Uterus (tissue), 2 donors: ENCODE results near the gene TADA1.

Source experiments
- CTCF ChIP-seq, 4 experiments: fragments of 200-600 bp in 2 of 4; fragments of 450-650 bp in 2 of 4; sonication (generic) in 2 of 4; IDR thresholded peaks; one replicate each; pipeline ENCODE4 v1.5.1; 2016 to 2019; ENCODE audit warnings: antibody characterized with exemption in 4 of 4, mild to moderate bottlenecking in 2 of 4, moderate library complexity in 1 of 4
- POLR2A ChIP-seq, 2 donors: fragments of 450-650 bp; IDR thresholded peaks; one replicate each; pipeline ENCODE4 v1.6.1; 2016; ENCODE audit warnings: antibody characterized with exemption in 2 of 2, mild to moderate bottlenecking in 1 of 2, moderate library complexity in 1 of 2

DNA sequence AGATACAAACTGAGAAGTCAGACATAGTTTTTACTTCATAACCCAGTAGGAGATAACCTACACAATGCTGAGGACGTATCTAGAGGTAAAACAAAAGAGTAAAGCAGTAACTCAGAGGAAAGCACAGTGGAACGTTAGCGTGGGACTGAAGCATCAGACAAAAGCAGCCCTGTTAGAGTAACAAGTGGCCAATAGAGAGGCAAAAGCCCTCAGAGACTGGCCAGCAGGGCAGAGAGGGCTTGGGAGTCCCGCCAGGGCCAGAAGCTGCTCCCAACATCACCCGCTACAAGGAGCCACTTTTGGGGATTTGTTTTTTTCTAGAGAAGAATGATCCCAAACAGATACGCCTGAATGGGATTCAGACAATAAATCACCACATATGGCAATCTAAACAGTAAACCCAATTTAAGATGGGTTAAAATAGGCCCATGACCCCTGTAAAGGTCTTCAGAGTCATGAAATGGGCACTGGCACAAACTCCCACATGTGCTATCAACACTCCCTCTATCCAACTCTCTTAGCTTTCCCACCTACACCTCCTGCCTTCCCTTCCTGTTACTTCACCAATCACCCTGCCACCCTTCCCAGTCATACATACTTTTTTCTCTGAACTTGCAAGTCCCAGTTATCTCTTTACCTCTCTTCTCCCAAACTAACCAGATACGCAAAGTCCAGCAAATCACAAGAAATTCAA is 17.2 kb downstream of the TADA1 start:
- no peak for TF ChIP-seq POLR2A (IDR thresholded peaks at IDR 0.05)
- TF ChIP-seq CTCF (IDR thresholded peaks at IDR 0.05): no peak
